ENCODE data around the gene ABI3BP.

The ABI3BP gene

GRCh38 chr3:100725935-100726513 is 267.2 kb downstream of the ABI3BP start:
- no peak for DNase-seq (ENCODE audit: low spot score)

- DNase-seq (ENCODE audit: low spot score), result no peak
Measured at GRCh38 chr3:100720426-100720825, 272.8 kb downstream of the ABI3BP start.

GRCh38 chr3:100719136-100719535 is 274.1 kb downstream of the ABI3BP start:
- no peak for DNase-seq (ENCODE audit: low spot score)

GRCh38 chr3:100717637-100718487 is 275.4 kb downstream of the ABI3BP start:
- no peak for DNase-seq (ENCODE audit: low spot score)

- DNase-seq (ENCODE audit: low spot score), result no peak
Measured at GRCh38 chr3:100717063-100717462, 276.2 kb downstream of the ABI3BP start.

DNA sequence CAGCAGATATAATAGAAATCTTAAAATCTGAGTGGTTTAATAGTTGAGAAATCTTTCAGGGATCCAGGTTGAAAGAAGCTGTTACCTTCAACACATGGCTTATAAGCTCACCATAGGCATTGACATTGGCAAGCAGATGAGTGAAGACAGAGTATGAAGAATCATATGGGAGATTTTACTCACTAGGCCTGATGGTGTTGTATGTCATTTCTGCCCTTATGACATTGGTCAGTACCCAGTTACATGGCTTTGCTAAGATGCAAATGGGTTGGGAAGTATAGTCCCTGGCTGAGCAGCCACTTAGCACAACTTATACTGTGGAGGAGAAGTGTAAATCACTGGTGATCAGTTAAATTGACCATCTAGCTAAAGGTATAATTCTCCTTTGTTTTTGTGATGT is 278.0 kb downstream of the ABI3BP start:
- DNase-seq (ENCODE audit: low spot score), result no peak

DNA sequence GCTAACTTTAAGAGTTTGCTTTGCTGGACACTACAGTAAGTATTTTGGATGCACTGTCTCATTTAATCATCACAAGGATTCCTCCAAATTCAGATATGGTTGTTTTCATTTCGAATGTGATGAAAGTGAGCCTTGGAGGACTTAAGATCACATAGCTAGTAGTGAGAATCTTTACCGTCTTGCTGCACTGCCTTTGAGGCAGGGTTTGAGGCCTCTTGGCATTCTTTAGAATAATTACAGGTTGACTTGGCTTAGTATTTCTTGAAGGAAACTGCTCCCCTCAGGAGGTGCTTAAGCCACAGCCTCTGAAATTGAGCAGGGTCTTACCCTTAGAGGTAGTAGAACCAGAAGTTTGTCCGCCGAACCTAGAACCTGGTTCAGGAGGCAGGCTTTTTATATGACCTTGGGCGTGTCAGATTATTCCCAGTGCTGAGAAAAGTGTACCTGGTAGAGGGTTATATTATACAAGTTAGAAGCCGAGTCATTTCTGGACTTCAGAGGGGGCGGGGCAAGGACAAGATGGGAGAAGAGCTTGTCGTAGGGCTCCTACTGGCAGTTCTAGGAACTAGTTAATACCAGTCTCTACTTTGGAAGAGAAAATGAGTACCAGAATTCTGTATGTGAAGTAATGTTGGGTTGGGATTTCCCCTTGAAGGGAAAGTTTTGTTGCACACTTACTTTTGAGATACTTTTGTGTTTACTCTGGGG is 282.8 kb downstream of the ABI3BP start:
- peak; percentile 68 for DNase-seq (ENCODE audit: low spot score)

- DNase-seq (ENCODE audit: low spot score), result peak; percentile 37
Measured at GRCh38 chr3:100709842-100710260, 283.4 kb downstream of the ABI3BP start.

GRCh38 chr3:100708989-100709841 is 284.0 kb downstream of the ABI3BP start, which contains the start of gene TFG:
TSS of gene TFG (plus strand) at chr3:100709494. CDS start at chr3:100713686, 4,192 bp downstream.
- DNase-seq (ENCODE audit: low spot score), result peak; percentile 100

DNA sequence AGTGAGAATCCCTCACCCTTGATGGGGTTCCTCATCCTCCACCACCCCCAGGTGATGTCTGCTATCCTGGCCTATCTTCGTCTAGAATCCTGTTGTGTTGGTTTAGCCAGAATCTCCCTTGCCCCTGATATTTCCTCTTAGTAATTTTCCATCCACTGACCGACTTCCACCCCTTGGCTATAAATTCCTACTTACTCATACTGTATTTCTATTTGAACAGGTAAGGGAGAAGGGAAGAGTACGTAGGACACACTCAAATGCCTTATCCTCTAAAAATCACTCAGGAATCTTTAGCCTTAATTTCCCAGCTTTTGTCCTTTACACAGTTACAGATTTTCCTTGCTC is 284.6 kb downstream of the ABI3BP start:
- no peak for DNase-seq (ENCODE audit: low spot score)

DNA sequence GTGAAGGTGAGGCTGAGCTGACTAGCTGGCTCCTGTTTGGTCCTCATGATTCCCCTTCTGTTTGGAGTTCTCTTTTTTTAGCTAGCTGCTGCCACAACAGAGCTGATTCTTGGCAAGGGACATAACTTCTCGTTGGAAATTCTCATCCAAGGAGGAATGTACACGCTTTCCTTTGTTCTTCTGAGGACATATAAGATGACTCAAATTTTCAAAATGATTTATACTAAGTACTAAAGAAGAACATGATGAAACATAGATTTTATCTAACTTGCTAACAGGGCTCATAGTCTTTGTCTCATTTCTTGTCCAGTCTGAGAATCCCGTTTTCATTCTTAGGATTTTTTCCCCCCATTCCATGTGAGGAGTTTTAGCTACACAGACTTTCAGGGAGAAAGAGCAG is 286.9 kb downstream of the ABI3BP start:
- DNase-seq (ENCODE audit: low spot score), result no peak

GRCh38 chr3:100703865-100704264 is 289.4 kb downstream of the ABI3BP start:
- no peak for DNase-seq (ENCODE audit: low spot score)

DNA sequence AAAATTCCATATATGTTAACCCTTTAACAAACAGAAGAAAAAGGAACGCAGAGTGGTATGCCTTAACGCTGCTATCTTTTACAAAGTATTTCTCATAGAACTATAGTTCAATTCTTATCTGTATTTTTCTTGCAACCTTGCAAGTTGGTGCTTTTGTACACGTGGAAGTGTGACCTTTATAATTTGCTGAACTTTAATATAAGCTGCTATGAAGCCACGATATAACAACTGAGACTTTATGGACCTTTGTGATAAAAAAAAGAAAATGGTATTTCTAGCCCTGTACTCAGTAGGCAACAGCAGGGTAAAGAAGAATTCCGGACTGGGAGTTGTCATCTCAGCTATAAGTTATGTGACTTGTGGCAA is 290.3 kb downstream of the ABI3BP start:
- no peak for DNase-seq (ENCODE audit: low spot score)

- DNase-seq (ENCODE audit: low spot score), result no peak
Measured at GRCh38 chr3:100702082-100702979, 290.9 kb downstream of the ABI3BP start.

DNA sequence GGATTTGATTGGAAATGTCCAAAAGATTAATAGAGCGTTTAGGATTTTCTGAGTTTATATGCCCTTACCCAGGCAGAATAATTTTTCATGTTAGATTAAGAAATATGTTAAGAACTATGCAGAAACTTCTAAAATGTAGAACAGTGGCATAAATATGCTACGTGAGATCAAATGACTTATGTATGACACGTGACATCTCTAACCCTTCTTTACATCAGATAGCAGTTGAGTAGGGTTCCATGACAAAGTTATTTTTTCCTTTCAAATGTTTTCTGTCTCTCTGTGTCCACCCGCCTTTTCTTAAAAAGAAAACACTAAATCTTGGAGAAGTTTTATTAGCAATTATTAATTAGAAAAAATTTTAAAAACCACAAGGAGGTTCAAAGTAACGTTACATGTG is 292.5 kb downstream of the ABI3BP start:
- DNase-seq (ENCODE audit: low spot score), result no peak

All from AG08396 (cell line).